Measurements from ENCODE around the gene USPL1. TPM values are rescaled to one million over a fixed set of nuclear protein-coding genes. Genes with fewer than 3 reads are reported as not detected.

The USPL1 gene
- total RNA-seq, 1 donor from 2014 or later, result 18.4 TPM

DNA sequence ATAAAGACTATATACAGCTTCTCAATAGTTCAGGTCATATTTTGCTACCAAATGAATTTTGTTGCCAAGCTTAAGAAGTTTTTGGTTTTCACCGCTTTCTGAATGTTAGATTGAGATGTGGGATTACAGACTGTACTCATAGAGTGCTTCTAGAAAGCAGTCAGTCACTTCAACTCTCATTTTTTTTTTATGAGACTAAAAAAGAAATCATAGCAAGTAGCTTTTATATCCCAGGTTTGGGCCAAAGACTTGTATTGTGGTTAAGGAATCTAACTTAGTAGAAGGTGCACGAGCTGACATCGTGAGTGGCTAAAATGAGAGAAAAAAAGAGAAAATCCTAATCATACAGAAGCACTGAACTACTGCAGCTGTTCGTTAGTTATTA lies 2.2 kb upstream of the USPL1 start:
- peak overlapping the region; percentile 100 for H3K27ac ChIP-seq
- H3K4me1 ChIP-seq, result peaks cover 42% of the 10 kb centered on the region
- H3K27me3 ChIP-seq, result no peaks in the 10 kb centered on the region
- intact Hi-C loops (cut with DNase I), result loop anchor here (5.0 to 10.0 kb wide), 2 partner anchors 151 to 208 kb away; partner anchors contain the start of gene HMGB1
- no peaks in the 10 kb centered on the region for H3K36me3 ChIP-seq
- no peaks in the 10 kb centered on the region for H3K9me3 ChIP-seq
- no peak for DNase-seq (ENCODE audit: extremely low spot score in 2 of 2)
- H3K4me3 ChIP-seq, result peak overlapping the region; percentile 67 to 71
- no peak for TF ChIP-seq POLR2AphosphoS5 (IDR thresholded peaks at IDR 0.05; ENCODE audit: insufficient read depth in 1 of 2, low read depth in 1 of 2)
- no peak for TF ChIP-seq CTCF (IDR thresholded peaks at IDR 0.05)

GRCh38 chr13:30615866-30616541 lies 1.7 kb upstream of the USPL1 start:
- Histone ChIP-seq H3K4me3 (peak overlapping the region; percentile 67 to 71), H3K27me3 (no peaks in the 10 kb centered on the region), H3K9me3 (no peaks in the 10 kb centered on the region), H3K36me3 (no peaks in the 10 kb centered on the region), H3K27ac (peak overlapping the region; percentile 100), H3K4me1 (peaks cover 47% of the 10 kb centered on the region)
- DNase-seq (ENCODE audit: extremely low spot score in 2 of 2), result no peak
- TF ChIP-seq POLR2AphosphoS5 (IDR thresholded peaks at IDR 0.05; ENCODE audit: insufficient read depth in 1 of 2, low read depth in 1 of 2) (peak; percentile 8 to 35), POLR2A (IDR thresholded peaks at IDR 0.05) (no peak)
- intact Hi-C loops (cut with DNase I), result loop anchor here (5.0 to 10.0 kb wide), 2 partner anchors 151 to 209 kb away; partner anchors contain the start of gene HMGB1

GRCh38 chr13:30616927-30617314 lies 799 bp upstream of the USPL1 start:
- H3K9me3 ChIP-seq, result no peaks in the 10 kb centered on the region
- H3K27ac ChIP-seq, result peak overlapping the region; percentile 100
- TF ChIP-seq POLR2AphosphoS5 (IDR thresholded peaks at IDR 0.05; ENCODE audit: insufficient read depth in 1 of 2, low read depth in 1 of 2) (peak in 1 of 2 donors; percentile 95), POLR2A (IDR thresholded peaks at IDR 0.05) (peak; percentile 2 to 85), CTCF (IDR thresholded peaks at IDR 0.05) (no peak)
- intact Hi-C loops (cut with DNase I), result loop anchor here (5.0 to 10.0 kb wide), 2 partner anchors 152 to 210 kb away; partner anchors contain the start of gene HMGB1
- H3K27me3 ChIP-seq, result no peaks in the 10 kb centered on the region
- peak in 1 of 2 donors; percentile 95 for DNase-seq (ENCODE audit: extremely low spot score in 2 of 2)
- peaks cover 52% of the 10 kb centered on the region for H3K4me1 ChIP-seq
- H3K4me3 ChIP-seq, result peak overlapping the region; percentile 67 to 71
- H3K36me3 ChIP-seq, result no peaks in the 10 kb centered on the region

- Histone ChIP-seq H3K27ac (peak overlapping the region; percentile 100), H3K4me3 (peak overlapping the region; percentile 67 to 71), H3K9me3 (no peaks in the 10 kb centered on the region), H3K27me3 (no peaks in the 10 kb centered on the region), H3K36me3 (no peaks in the 10 kb centered on the region), H3K4me1 (peaks cover 54% of the 10 kb centered on the region)
- TF ChIP-seq CTCF (IDR thresholded peaks at IDR 0.05) (no peak), POLR2A (IDR thresholded peaks at IDR 0.05) (no peak), POLR2AphosphoS5 (IDR thresholded peaks at IDR 0.05; ENCODE audit: insufficient read depth in 1 of 2, low read depth in 1 of 2) (no peak)
- DNase-seq (ENCODE audit: extremely low spot score in 2 of 2), result no peak
- intact Hi-C loops (cut with DNase I), result loop anchor here (5.0 to 10.0 kb wide), 2 partner anchors 154 to 211 kb away; partner anchors contain the start of gene HMGB1
Observed at GRCh38 chr13:30618186-30618929, 638 bp downstream of the USPL1 start.

DNA sequence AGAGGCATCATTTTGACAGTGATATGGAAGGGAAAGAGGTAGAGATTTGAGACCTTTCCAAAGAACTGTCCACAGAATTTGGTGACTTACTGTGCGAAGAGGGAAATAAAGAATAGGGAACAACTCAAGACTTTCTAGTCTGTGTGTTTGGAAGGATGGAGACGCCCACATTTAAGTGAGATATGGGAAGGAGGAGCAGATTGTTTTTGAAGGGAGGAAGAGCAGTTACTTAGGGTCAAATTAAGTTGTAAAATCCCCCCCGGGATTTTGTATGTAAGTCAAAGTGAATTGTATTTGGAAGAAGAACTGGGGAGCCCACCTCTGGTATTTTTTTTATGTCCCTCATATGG lies 1.2 kb downstream of the USPL1 start:
- intact Hi-C loops (cut with DNase I), result loop anchor here (5.0 to 10.0 kb wide), 2 partner anchors 154 to 212 kb away; partner anchors contain the start of gene HMGB1
- Histone ChIP-seq H3K4me1 (peaks cover 52% of the 10 kb centered on the region), H3K4me3 (peak overlapping the region; percentile 67 to 71), H3K27ac (peak overlapping the region; percentile 100), H3K9me3 (no peaks in the 10 kb centered on the region), H3K27me3 (no peaks in the 10 kb centered on the region), H3K36me3 (no peaks in the 10 kb centered on the region)
- TF ChIP-seq POLR2A (IDR thresholded peaks at IDR 0.05), result no peak
- TF ChIP-seq CTCF (IDR thresholded peaks at IDR 0.05), result no peak
- TF ChIP-seq POLR2AphosphoS5 (IDR thresholded peaks at IDR 0.05; ENCODE audit: insufficient read depth in 1 of 2, low read depth in 1 of 2), result no peak
- no peak for DNase-seq (ENCODE audit: extremely low spot score in 2 of 2)
